Measurements from ENCODE around the gene HDLBP. TPM values are rescaled to one million over a fixed set of nuclear protein-coding genes. Genes with fewer than 3 reads are reported as not detected.

HDLBP gene
- 1,152 and 1,275 TPM in 2 replicates for total RNA-seq

GRCh38 chr2:241315093-241315878 lies at the start of gene HDLBP:
Gene HDLBP (minus strand): TSS chr2:241315672. CDS start chr2:241266869, 48,803 bp downstream.

GRCh38 chr2:241355983-241356870 lies 40.8 kb upstream of the HDLBP start, which contains the start of gene FARP2:
Gene FARP2 (plus strand): TSS chr2:241356285. CDS start chr2:241373108, 16,823 bp downstream.

GRCh38 chr2:241315879-241316631 lies 583 bp upstream of the HDLBP start, which contains the start of gene SEPTIN2:
Gene SEPTIN2 (plus strand): TSS chr2:241315925. CDS start chr2:241324233, 8,308 bp downstream.

GRCh38 chr2:241188361-241189092 lies 126.9 kb downstream of the HDLBP start, which contains the start of gene ANO7:
Gene ANO7 (plus strand): TSS chr2:241188677. CDS start chr2:241190064, 1,387 bp downstream.

Other genes starting within 250 kb of the HDLBP start
- gene MTERF4, start 213.4 kb downstream of the HDLBP start, total RNA-seq, result 29.0 and 37.2 TPM in 2 replicates
- 1.5 and 91.1 TPM in 2 replicates for gene PASK, start 166.2 kb downstream of the HDLBP start, total RNA-seq
- 39.4 and 48.0 TPM in 2 replicates for gene PPP1R7, start 165.2 kb downstream of the HDLBP start, total RNA-seq
- 0.12 and 0.49 TPM in 2 replicates for gene ANO7, start 127.0 kb downstream of the HDLBP start, total RNA-seq
- 448 and 479 TPM in 2 replicates for gene SEPTIN2, start 253 bp upstream of the HDLBP start, total RNA-seq
- 70.1 and 123 TPM in 2 replicates for gene FARP2, start 40.6 kb upstream of the HDLBP start, total RNA-seq
- 207 and 234 TPM in 2 replicates for gene STK25, start 192.9 kb upstream of the HDLBP start, total RNA-seq
- gene BOK, start 243.1 kb upstream of the HDLBP start, total RNA-seq, result 20.3 and 25.6 TPM in 2 replicates